ENCODE data around the gene ZCCHC7.
A peak's percentile ranks its signal among the peaks of the same experiment; 100 is the strongest.

ZCCHC7 gene

GRCh38 chr9:37209431-37210386, 89.3 kb downstream of the ZCCHC7 start:
- H3K4me3 ChIP-seq (replicated peaks; ENCODE audit: low read depth, low read length) = no peak overlapping the region
- no peak for DNase-seq (ENCODE audit: extremely low read depth, low read depth)
- peak; percentile 26 for TF ChIP-seq CTCF (IDR thresholded peaks at IDR 0.05; ENCODE audit: low read depth, low read length, missing control alignments)

- no peak for TF ChIP-seq CTCF (IDR thresholded peaks at IDR 0.05; ENCODE audit: low read depth, low read length, missing control alignments)
- no peak overlapping the region for H3K4me3 ChIP-seq (replicated peaks; ENCODE audit: low read depth, low read length)
- no peak for DNase-seq (ENCODE audit: extremely low read depth, low read depth)
Observed at GRCh38 chr9:37210737-37211523, 90.6 kb downstream of the ZCCHC7 start.

GRCh38 chr9:37212435-37212834, 92.1 kb downstream of the ZCCHC7 start:
- no peak for DNase-seq (ENCODE audit: extremely low read depth, low read depth)
- H3K4me3 ChIP-seq (replicated peaks; ENCODE audit: low read depth, low read length) = no peak overlapping the region
- no peak for TF ChIP-seq CTCF (IDR thresholded peaks at IDR 0.05; ENCODE audit: low read depth, low read length, missing control alignments)

GRCh38 chr9:37215381-37215780, 95.0 kb downstream of the ZCCHC7 start:
- no peak overlapping the region for H3K4me3 ChIP-seq (replicated peaks; ENCODE audit: low read depth, low read length)
- TF ChIP-seq CTCF (IDR thresholded peaks at IDR 0.05; ENCODE audit: low read depth, low read length, missing control alignments) = no peak
- DNase-seq (ENCODE audit: extremely low read depth, low read depth) = no peak

- DNase-seq (ENCODE audit: extremely low read depth, low read depth) = no peak
- TF ChIP-seq CTCF (IDR thresholded peaks at IDR 0.05; ENCODE audit: low read depth, low read length, missing control alignments) = no peak
- no peak overlapping the region for H3K4me3 ChIP-seq (replicated peaks; ENCODE audit: low read depth, low read length)
Observed at GRCh38 chr9:37215830-37216229, 95.5 kb downstream of the ZCCHC7 start.

GRCh38 chr9:37217161-37217560, 96.8 kb downstream of the ZCCHC7 start:
- no peak for DNase-seq (ENCODE audit: extremely low read depth, low read depth)
- TF ChIP-seq CTCF (IDR thresholded peaks at IDR 0.05; ENCODE audit: low read depth, low read length, missing control alignments) = no peak
- H3K4me3 ChIP-seq (replicated peaks; ENCODE audit: low read depth, low read length) = no peak overlapping the region
